ENCODE measurements around the gene ZNF839.

GRCh38 chr14:102283631-102284129 lies 35.9 kb upstream of the ZNF839 start:
- TF ChIP-seq ZSCAN20 (CRISPR knock-in tag; IDR thresholded peaks at IDR 0.05) (no peak), POLR2A (IDR thresholded peaks at IDR 0.05; ENCODE audit: low read length) (no peak), BHLHE40 (IDR thresholded peaks at IDR 0.05; ENCODE audit: low read depth, low read length) (no peak), RAD21 (conservative IDR thresholded peaks at IDR 0.05 in 1 of 2, IDR thresholded peaks at IDR 0.05 in 1 of 2) (no peak), JUN (IDR thresholded peaks at IDR 0.05) (no peak), POLR2AphosphoS2 (conservative IDR thresholded peaks at IDR 0.05; ENCODE audit: low read length) (no peak), PHF8 (IDR thresholded peaks at IDR 0.05; ENCODE audit: borderline replicate concordance, low read depth) (no peak), ZC3H11A (IDR thresholded peaks at IDR 0.05) (no peak), EP300 (IDR thresholded peaks at IDR 0.05) (no peak), MYC (IDR thresholded peaks at IDR 0.05; ENCODE audit: borderline replicate concordance, low read length) (no peak)
- TF ChIP-seq, protein P1, sequence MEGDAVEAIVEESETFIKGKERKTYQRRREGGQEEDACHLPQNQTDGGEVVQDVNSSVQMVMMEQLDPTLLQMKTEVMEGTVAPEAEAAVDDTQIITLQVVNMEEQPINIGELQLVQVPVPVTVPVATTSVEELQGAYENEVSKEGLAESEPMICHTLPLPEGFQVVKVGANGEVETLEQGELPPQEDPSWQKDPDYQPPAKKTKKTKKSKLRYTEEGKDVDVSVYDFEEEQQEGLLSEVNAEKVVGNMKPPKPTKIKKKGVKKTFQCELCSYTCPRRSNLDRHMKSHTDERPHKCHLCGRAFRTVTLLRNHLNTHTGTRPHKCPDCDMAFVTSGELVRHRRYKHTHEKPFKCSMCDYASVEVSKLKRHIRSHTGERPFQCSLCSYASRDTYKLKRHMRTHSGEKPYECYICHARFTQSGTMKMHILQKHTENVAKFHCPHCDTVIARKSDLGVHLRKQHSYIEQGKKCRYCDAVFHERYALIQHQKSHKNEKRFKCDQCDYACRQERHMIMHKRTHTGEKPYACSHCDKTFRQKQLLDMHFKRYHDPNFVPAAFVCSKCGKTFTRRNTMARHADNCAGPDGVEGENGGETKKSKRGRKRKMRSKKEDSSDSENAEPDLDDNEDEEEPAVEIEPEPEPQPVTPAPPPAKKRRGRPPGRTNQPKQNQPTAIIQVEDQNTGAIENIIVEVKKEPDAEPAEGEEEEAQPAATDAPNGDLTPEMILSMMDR (IDR thresholded peaks at IDR 0.05) = no peak
- TF ChIP-seq, protein P2, sequence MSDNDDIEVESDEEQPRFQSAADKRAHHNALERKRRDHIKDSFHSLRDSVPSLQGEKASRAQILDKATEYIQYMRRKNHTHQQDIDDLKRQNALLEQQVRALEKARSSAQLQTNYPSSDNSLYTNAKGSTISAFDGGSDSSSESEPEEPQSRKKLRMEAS (IDR thresholded peaks at IDR 0.05) = no peak
